ENCODE data around the gene TNNI2. TPM values are rescaled to one million over a fixed set of nuclear protein-coding genes. Genes with fewer than 3 reads are reported as not detected.
"Not testable (repeated sequence)": the region's sequence is repeated elsewhere in the genome, so short reads cannot be mapped to it uniquely, and the experiment has no call there.

TNNI2 gene
- total RNA-seq, 1 donor from 2014 or later = not detected

GRCh38 chr11:1871531-1871930 is 32.8 kb downstream of the TNNI2 start:
- intact Hi-C loops (cut with micrococcal nuclease) = loop anchor here (1.0 kb wide), 1 partner anchor 18 kb away; the partner anchor contains the start of gene LSP1

GRCh38 chr11:1872267-1872985 is 33.6 kb downstream of the TNNI2 start:
- intact Hi-C loops (cut with micrococcal nuclease) = no loop called here

GRCh38 chr11:1873048-1873812 is 34.4 kb downstream of the TNNI2 start:
- intact Hi-C loops (cut with micrococcal nuclease) = no loop called here

GRCh38 chr11:1873813-1874150 is 35.0 kb downstream of the TNNI2 start:
- intact Hi-C loops (cut with micrococcal nuclease) = not testable (repeated sequence)

GRCh38 chr11:1874441-1875092 is 35.8 kb downstream of the TNNI2 start:
- intact Hi-C loops (cut with micrococcal nuclease) = not testable (repeated sequence)

GRCh38 chr11:1875093-1875850 is 36.5 kb downstream of the TNNI2 start:
- intact Hi-C loops (cut with micrococcal nuclease) = no loop called here

GRCh38 chr11:1875851-1876301 is 37.1 kb downstream of the TNNI2 start:
- intact Hi-C loops (cut with micrococcal nuclease) = not testable (repeated sequence)

GRCh38 chr11:1876361-1877063 is 37.7 kb downstream of the TNNI2 start:
- intact Hi-C loops (cut with micrococcal nuclease) = no loop called here

- intact Hi-C loops (cut with micrococcal nuclease) = no loop called here
Measured at GRCh38 chr11:1877211-1878136, 38.7 kb downstream of the TNNI2 start.

GRCh38 chr11:1878137-1879031 is 39.6 kb downstream of the TNNI2 start:
- intact Hi-C loops (cut with micrococcal nuclease) = no loop called here

GRCh38 chr11:1879342-1879940 is 40.7 kb downstream of the TNNI2 start:
- intact Hi-C loops (cut with micrococcal nuclease) = no loop called here

- intact Hi-C loops (cut with micrococcal nuclease) = loop anchor here (5.0 kb wide), 1 partner anchor 37 kb away; the partner anchor contains the start of gene TNNT3
Measured at GRCh38 chr11:1879941-1880720, 41.4 kb downstream of the TNNI2 start.

GRCh38 chr11:1880746-1881441 is 42.1 kb downstream of the TNNI2 start:
- intact Hi-C loops (cut with micrococcal nuclease) = loop anchor here (5.0 kb wide), 1 partner anchor 36 kb away; the partner anchor contains the start of gene TNNT3

- intact Hi-C loops (cut with micrococcal nuclease) = loop anchor here (1.0 to 5.0 kb wide), 5 partner anchors 28 to 270 kb away; partner anchors contain the start of genes LSP1, TNNI2 and TNNT3
Measured at GRCh38 chr11:1881442-1882264, 42.9 kb downstream of the TNNI2 start.
